ENCODE results near the gene TBC1D2B. TPM values are rescaled to one million over a fixed set of nuclear protein-coding genes. Genes with fewer than 3 reads are reported as not detected.

The TBC1D2B gene
- polyA plus RNA-seq, 1 donor (not counting 4 experiments of a cell fraction or from before 2014, with no cell fraction given), result 27.0 TPM

- no peaks in the 10 kb centered on the region for H3K79me2 ChIP-seq (ENCODE audit: control insufficient read depth, insufficient read depth, low read length)
- no peaks in the 10 kb centered on the region for H4K20me1 ChIP-seq (ENCODE audit: control insufficient read depth, extremely low read depth, insufficient read depth, low read length)
- no peaks in the 10 kb centered on the region for H3K36me3 ChIP-seq (ENCODE audit: control insufficient read depth in 2 of 2, extremely low read depth in 1 of 2, insufficient read depth in 2 of 2, low read length in 2 of 2)
- H3K27me3 ChIP-seq (ENCODE audit: control insufficient read depth, extremely low read depth, insufficient read depth, low read length), result no peaks in the 10 kb centered on the region
- no peak overlapping the region for H3K27ac ChIP-seq (ENCODE audit: control insufficient read depth, insufficient read depth, low read length)
- no peaks in the 10 kb centered on the region for H3K4me1 ChIP-seq (ENCODE audit: control insufficient read depth, extremely low read depth, insufficient read depth, low read length)
- H3K9me1 ChIP-seq (ENCODE audit: control insufficient read depth, extremely low read depth, insufficient read depth, low read length), result no peaks in the 10 kb centered on the region
- no peak overlapping the region for H3K4me3 ChIP-seq (ENCODE audit: control insufficient read depth in 2 of 3, extremely low read depth in 1 of 3, insufficient read depth in 2 of 3, low read depth in 1 of 3, low read length in 3 of 3)
- DNase-seq (ENCODE audit: low read depth, low spot score) (no peak), FAIRE-seq (no peak)
- TF ChIP-seq EZH2 (IDR thresholded peaks at IDR 0.05; ENCODE audit: low read length) (no peak), CTCF (optimal IDR thresholded peaks at IDR 0.05 in 1 of 3, IDR thresholded peaks at IDR 0.05 in 1 of 3, conservative IDR thresholded peaks at IDR 0.05 in 1 of 3; ENCODE audit: extremely low read depth in 1 of 3, insufficient read depth in 2 of 3, low read length in 3 of 3) (no peak)
- H2AFZ ChIP-seq (ENCODE audit: control insufficient read depth, low read length), result no peak overlapping the region
- H3K4me2 ChIP-seq (ENCODE audit: control insufficient read depth, extremely low read depth, insufficient read depth, low read depth, low read length), result no peak overlapping the region
- no peak overlapping the region for H3K9ac ChIP-seq (ENCODE audit: control insufficient read depth, extremely low read depth, insufficient read depth, low read length)
- dilution Hi-C loops (cut with MboI; ENCODE audit: extremely low pct_ligation_motif_present, low sequenced_read_pairs), result no loop called here
- H3K9me3 ChIP-seq (ENCODE audit: control insufficient read depth, low read depth, low read length), result no peaks in the 10 kb centered on the region
Measured at GRCh38 chr15:78105476-78106241, 28.1 kb upstream of the TBC1D2B start.

- no peak overlapping the region for H3K9ac ChIP-seq (ENCODE audit: control insufficient read depth, extremely low read depth, insufficient read depth, low read length)
- dilution Hi-C loops (cut with MboI; ENCODE audit: extremely low pct_ligation_motif_present, low sequenced_read_pairs), result no loop called here
- FAIRE-seq (no peak), DNase-seq (ENCODE audit: low read depth, low spot score) (no peak)
- no peak overlapping the region for H3K4me3 ChIP-seq (ENCODE audit: control insufficient read depth in 2 of 3, extremely low read depth in 1 of 3, insufficient read depth in 2 of 3, low read depth in 1 of 3, low read length in 3 of 3)
- H4K20me1 ChIP-seq (ENCODE audit: control insufficient read depth, extremely low read depth, insufficient read depth, low read length), result no peaks in the 10 kb centered on the region
- H3K9me1 ChIP-seq (ENCODE audit: control insufficient read depth, extremely low read depth, insufficient read depth, low read length), result no peaks in the 10 kb centered on the region
- H3K9me3 ChIP-seq (ENCODE audit: control insufficient read depth, low read depth, low read length), result no peaks in the 10 kb centered on the region
- H3K27me3 ChIP-seq (ENCODE audit: control insufficient read depth, extremely low read depth, insufficient read depth, low read length), result no peaks in the 10 kb centered on the region
- TF ChIP-seq CTCF (optimal IDR thresholded peaks at IDR 0.05 in 1 of 3, IDR thresholded peaks at IDR 0.05 in 1 of 3, conservative IDR thresholded peaks at IDR 0.05 in 1 of 3; ENCODE audit: extremely low read depth in 1 of 3, insufficient read depth in 2 of 3, low read length in 3 of 3) (no peak), EZH2 (IDR thresholded peaks at IDR 0.05; ENCODE audit: low read length) (no peak)
- H3K36me3 ChIP-seq (ENCODE audit: control insufficient read depth in 2 of 2, extremely low read depth in 1 of 2, insufficient read depth in 2 of 2, low read length in 2 of 2), result no peaks in the 10 kb centered on the region
- H2AFZ ChIP-seq (ENCODE audit: control insufficient read depth, low read length), result no peak overlapping the region
- H3K4me1 ChIP-seq (ENCODE audit: control insufficient read depth, extremely low read depth, insufficient read depth, low read length), result no peaks in the 10 kb centered on the region
- H3K27ac ChIP-seq (ENCODE audit: control insufficient read depth, insufficient read depth, low read length), result no peak overlapping the region
- no peaks in the 10 kb centered on the region for H3K79me2 ChIP-seq (ENCODE audit: control insufficient read depth, insufficient read depth, low read length)
- H3K4me2 ChIP-seq (ENCODE audit: control insufficient read depth, extremely low read depth, insufficient read depth, low read depth, low read length), result no peak overlapping the region
Measured at GRCh38 chr15:78104566-78105475, 27.3 kb upstream of the TBC1D2B start.

Data from keratinocyte (primary cell).